IPS DF 19.7 (cell line): ENCODE data around the gene CDIPT.
A peak's percentile ranks its signal among the peaks of the same experiment; 100 is the strongest.
"Not testable (repeated sequence)": the region's sequence is repeated elsewhere in the genome, so short reads cannot be mapped to it uniquely, and the experiment has no call there.

Experiments
- DNase-seq: peaks from one replicate; pipeline ENCODE4 v3.0.0-alpha.2; 2013; ENCODE audit warnings: low read depth, low spot score

The CDIPT gene, protein sequence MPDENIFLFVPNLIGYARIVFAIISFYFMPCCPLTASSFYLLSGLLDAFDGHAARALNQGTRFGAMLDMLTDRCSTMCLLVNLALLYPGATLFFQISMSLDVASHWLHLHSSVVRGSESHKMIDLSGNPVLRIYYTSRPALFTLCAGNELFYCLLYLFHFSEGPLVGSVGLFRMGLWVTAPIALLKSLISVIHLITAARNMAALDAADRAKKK

DNA sequence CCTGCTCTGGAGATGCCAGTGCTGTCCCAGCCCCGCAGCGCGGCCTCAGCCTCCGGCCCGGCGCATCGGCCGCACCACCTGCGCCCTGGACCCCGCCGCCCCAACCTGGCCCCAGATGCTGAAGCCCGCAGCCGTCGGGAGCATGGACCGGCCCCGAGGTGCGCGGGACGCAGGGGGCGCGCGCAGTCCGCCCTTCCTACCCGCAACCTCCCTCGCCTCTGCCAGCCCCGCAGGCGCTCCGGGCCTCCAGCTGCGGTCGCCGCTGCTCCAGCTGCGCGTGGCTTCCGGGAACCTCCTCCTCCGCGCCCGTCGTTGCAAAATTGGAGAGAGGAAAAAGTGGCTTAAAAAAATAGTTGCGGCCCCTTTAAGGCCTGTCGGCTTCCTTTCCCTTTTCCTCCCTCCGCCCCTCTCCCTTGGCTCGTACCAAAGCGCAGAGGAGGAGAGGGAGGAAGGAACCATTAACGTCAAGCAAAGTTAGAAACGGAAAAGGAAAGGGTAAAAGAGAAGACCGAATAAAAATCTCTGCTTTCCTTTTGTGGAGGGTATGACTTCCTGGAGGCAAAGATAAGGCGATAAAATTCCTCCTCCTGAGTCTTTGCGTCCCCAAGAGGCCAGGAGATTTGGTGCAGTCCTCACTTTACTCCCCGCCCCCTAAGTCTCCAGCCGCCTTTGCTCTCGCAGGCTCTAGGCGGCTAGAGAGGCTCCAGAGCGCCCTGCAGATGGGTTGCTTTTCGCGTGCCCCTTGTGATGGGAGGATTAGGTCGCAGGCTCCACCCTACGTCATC is at the start of gene CDIPT:
Gene CDIPT (minus strand): TSS at position 343 of the 785 bp plus-strand sequence. CDS start 369 bp downstream, outside the sequence.
- peak; percentile 95 for DNase-seq

DNA sequence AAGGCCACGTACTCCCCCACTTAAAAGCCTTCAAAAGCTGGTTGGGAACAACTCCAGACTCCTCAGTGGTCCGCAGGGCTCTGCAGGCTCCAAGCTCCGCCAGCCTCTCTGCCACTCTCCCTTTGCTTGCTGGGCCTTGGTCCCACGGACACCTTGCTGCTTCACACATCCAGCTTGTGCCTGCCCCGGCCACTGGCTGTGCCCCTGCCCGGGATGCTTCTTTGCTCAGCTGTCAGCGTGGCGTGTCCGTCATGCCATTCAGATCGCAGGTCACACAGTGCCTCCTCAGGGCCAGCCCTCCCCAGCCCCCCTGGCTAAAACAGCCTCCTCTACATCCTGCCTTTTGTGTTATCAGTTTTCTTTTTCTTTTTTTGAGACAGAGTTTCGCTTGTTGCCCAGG is 49.1 kb upstream of the CDIPT start:
- DNase-seq, result no peak

DNA sequence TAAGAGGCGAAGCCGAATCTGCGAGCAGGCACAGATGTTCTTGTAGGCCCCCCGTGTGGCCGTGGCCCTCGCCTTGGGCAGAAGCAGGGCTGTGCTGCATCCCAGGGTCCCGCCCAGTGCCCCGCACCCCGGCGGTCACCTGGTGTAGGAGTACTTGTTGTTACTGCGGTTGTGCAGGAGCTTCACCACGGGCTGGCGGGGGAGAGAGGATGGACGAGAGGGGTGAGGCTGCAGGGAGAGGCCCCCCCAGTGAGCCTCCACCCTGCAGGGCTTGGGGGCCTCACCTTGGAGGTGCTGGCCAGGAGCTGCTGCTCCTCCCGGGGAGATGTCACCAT is 48.6 kb upstream of the CDIPT start:
- DNase-seq, result no peak

DNA sequence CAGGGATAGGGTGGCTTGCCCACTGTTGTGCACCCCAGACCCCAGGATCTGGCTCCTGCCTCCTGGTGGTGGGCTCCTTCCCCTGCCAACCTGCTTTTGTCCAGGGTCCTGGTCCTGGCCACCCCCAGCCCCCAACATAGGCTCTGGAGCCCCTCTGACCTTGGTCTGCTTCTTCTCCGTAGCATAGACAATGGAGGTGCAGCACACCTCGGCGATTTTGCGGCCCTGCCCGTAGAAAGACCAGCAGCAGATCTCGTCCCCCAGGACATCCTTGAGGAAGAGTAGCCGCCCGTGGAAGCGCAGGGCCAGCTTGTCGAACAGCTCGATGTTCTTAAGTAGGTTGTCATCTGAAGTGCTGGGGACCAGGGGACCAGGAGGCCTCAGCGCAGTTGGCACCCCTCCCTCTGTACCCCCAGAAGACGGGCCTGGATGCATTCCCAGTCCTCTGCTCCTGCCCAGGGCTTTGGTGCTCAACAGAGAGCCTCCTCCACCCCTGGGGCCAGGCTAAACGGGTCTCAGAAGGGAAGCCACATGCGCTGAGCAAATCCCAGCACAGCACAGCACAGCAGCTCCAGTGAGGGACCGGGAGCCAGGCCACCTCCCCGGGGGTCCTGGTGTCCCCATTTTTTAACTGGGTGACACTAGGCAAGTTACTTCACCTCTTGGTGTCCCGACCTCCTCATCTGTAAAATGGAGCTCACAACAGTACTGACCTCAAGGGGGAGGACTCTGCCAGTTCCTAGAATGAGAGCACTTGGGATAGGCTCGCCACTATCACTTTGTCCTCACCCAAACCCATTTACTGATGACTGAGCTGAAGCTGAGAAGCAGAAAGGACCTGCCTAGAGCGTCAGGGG is 48.0 kb upstream of the CDIPT start:
- no peak for DNase-seq

DNA sequence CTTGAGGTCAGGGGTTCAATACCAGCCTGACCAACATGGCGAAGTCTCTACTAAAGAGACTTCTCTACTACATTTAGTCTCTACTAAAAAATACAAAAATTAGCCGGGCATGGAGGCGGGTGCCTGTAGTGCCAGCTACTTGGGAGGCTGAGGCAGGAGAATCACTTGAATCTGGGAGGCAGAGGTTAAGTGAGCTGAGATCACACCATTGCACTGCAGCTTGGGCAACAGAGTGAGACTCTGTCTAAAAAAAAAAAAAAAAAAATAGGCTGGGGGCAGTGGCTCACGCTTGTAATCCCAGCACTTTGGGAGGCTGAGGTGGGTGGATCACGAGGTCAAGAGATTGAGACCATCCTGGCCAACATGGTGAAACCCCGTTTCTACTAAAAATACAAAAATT is 46.8 kb upstream of the CDIPT start:
- not testable (repeated sequence) for DNase-seq

DNA sequence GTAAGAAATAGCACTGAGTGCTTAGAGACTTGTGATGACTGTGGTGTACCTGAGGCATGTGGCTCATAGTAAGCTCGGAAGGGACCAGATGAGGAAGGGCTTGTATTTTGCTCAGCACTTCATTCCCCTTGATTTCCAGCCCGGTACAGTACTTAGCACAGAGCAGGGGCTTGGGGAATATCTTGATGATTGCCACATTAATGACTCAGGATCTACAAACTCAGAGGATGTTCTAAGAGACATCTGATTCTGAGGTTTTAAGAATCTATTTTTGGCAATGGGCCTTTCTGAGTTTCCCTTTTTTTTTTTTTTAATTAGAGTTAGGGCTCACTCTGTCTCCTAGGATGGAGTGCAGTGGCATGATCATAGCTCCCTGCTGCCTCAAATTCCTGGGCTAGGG is 46.4 kb upstream of the CDIPT start:
- DNase-seq, result no peak

DNA sequence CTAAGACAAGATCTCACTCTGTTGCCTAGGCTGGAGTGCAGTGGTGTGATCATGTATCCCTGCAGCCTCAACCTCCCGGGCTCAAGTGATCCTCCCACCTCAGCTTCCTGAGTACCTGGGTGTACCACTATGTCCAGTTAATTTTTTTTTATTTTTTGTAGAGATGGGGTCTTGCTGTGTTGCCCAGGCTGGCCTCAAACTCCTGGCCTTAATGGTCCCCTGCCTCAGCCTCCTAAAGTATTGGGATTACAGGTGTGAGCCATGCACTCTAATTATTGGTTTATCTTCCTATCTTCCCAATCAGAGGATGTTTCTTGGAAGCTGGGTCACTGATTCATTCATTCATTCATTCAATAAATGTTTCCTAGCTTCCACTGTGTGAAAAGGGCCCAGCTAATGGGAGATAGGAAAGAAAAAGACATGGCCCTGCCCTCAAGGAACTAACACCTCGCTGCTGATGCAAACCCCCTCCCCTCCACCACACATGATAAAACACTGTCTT is 45.7 kb upstream of the CDIPT start:
- no peak for DNase-seq

DNA sequence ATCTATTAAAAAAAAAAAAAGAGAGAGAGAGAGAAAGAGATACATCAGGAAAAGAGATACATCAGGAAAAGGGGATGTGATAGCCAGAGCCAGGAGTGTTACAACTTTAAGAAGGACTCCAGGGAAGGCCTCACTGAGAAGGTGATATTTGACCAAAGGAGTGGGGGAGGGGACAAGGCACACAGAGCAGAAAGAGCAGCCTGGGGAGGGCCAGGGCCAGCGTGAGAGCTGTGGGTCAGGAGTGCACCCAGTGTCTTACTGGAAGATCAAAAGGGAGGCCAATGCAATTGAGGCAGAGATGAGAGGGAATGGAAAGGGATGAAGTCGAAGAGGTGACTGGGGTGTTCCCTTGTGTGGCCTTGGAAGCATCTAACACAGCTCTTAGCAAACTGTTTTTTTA is 44.9 kb upstream of the CDIPT start:
- DNase-seq, result no peak

DNA sequence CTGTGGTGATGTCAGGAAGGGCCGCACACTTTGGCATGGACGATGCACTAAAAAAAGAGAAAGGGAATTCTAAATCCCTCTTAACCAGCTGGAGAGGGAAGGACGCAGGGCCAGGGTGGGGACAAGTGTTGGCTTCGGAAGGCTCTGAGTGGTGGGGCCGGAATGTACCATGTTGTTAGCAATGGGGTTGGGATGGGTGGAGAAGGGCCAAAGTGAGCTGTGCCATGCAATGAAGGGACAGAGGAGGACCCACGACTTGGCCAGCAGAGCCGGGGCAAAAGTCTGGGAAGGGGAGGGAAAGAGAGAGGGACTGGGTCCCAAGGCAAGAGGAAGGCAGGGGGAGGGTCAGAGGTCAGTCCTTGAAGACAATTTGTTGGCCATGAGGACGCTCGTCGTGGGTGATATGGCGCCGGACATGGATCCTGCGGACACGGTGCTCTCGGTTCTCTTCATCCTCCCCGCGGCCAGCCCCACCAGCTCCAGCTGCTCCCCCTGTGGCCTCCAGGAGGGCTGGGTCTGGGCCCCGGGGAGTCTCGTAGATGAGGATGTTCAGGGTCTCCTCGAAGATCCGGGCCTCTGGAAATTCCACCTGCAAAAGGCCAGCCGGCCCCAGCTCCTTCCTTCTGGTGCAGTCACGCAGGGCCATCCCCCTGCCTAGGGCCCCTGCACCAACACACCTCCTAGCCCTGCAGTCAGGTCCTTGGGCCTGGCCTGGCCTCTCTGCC is 43.7 kb upstream of the CDIPT start:
- DNase-seq, result no peak

DNA sequence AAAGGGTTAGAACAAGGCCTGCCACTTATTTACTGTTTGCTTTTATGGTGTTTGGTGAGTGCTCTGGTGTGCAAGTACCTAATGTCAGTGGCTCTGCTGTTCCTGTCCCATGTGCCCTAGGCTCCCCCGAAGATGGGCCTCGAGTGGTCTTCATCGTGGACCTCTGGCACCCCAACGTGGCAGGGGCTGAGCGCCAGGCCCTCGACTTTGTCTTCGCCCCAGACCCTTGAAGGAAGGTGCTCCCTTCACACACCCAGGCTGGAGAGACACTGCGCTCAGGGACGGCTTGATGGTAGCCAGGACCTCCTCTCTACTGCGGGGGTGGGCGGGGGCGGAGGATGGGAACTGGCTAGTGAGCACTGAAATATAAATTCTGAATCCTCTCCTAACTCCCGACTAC is 42.6 kb upstream of the CDIPT start:
- no peak for DNase-seq

DNA sequence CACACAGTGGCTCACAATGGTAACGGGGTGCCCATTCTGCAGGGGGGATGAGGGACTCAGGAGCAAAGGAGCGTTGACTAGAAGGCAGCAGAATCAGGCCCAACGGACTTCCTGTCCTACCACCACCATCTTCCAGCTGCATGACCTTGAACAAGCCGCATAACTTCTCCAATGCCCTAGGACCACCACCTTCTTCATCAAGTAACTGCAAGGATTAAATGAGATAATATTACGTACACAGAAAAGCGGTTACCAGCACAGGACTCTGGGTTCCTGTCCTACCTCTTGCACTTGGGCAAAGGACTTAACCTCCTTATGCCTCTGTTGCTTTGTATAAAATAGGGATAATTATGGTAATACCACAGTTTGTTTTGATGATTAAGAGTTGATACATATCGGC is 41.9 kb upstream of the CDIPT start:
- DNase-seq, result no peak

DNA sequence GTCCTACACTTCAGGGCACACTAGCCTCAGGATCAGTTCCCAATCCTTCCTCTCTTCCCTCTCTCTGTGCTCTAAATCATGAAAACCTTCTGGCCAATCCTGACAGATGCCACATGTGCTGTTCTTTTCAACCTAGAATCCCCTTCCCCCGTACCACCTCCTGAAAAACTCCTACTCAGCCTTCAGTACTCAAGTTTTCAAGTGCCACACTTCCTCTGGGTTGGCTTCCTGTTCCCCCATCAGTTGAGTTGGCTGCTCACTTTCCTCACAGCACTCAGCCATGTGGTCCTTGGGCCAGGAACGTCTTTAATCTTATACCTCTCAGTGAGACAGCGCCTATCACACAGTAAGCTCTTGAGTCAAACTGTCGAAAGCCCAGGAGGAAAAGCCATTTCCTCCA is 40.6 kb upstream of the CDIPT start:
- no peak for DNase-seq

DNA sequence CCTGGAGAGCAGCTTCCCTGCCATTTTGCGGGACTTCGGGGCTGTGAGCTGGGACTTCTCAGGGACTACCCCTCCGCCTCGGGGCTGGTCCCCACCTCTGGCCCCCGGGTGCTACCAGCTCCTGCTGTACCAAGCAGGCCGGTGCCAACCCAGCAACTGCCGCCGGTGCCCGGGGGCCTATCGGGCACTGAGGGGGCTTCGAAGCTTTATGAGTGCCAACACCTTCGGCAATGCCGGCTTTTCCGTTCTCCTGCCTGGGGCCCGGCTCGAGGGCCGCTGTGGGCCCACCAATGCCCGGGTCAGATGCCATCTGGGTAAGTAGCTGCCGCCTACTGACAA is 38.5 kb upstream of the CDIPT start:
- DNase-seq, result no peak

DNA sequence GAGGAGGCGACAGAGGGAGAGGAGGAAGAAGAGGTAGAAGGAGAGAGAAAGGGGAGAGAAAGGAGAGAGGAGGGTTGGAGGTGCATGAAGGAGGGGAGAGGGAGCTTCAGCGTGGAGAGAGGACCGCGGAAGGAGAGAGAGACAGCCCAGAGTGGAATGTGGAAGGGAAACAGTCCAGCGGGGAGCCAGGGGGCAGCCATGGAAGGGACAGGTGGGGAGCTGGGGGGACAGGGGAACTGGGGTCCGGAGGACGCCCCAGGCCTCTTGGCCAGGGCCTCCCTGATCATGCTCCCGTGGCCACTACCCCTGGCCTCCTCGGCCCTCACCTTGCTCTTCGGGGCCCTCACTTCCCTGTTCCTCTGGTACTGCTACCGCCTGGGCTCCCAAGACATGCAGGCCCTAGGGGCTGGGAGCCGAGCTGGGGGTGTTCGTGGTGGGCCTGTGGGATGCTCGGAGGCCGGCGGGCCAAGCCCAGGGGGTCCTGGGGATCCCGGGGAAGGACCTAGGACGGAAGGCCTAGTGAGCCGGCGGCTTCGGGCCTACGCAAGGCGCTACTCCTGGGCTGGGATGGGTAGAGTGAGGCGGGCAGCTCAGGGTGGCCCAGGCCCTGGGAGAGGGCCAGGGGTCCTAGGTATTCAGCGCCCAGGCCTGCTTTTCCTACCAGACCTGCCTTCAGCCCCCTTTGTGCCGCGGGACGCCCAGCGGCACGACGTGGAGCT is 38.0 kb upstream of the CDIPT start:
- DNase-seq, result no peak

DNA sequence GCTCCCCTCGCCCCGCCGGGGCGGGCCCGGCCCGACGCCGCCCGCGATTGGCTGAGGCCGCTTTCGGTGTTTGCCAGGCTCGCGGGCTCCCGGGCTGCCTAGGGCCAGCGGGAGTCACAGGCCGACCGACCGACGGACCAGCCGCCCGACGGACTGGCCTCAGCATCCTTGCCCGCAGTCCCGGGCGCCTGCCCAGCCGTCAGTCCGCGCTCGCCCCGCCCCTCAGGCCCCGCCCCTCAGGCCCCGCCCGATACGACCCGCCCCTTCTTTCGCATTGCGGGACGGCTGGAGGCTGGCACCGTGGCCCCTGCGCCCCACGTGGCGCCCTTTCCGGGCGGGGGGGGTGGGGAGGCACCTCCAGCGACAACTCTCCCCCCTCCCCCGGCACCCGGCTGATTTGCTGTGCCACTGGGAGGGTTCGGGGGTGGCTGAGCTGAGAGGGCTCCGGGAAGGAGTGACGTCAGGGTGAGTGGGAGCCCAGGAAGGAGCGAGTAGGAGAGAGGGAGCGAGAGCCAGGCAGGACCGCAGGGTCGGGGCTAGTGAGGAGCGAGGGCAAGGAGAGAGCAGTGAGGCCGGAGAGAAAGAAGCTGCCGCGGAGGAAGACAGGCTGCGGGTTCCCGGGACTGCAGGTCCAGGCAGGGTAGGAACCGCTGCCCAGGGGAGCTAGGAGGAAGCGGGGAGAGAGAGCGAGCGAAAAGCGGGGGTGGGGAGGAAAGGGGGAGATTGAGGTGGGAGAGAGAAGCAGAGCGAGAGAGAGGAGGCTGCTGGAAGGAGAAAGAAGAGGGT is 37.3 kb upstream of the CDIPT start, which contains the start of gene ASPHD1:
Gene ASPHD1 (plus strand): TSS at position 387 of the 786 bp plus-strand sequence. CDS start 484 bp downstream, outside the sequence.
- DNase-seq, result no peak

DNA sequence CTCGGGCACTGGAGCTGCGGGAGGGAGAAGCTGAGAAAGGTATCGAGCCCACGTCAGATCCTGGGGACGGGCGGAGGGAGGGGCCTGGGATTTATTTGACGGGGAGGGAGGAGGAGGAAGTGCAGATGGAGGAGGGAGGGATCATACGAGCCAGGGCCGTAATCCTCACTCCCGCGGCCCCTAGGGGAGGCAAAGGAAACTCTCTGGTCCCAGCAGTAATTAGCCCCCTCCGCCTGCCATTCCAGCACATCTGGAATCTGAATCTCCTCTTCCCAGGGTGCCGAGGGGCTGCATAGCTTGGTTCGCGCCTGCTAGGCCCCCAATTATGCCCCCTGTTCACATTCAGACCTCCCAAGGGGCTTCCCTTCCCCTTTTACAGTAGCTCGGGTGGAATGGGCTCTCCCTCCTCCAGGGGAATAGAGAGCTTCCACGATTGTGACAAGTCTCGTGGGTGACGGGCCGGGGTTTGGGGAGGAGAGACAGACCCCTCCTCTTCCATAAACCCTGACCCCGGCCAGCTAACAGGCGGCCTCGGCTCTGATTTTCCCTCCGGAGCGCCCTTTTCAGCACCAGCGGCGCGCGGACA is 36.6 kb upstream of the CDIPT start, which contains the start of gene SEZ6L2:
Gene SEZ6L2 (minus strand): TSS at position 35 of the 586 bp plus-strand sequence. CDS start 531 bp downstream, outside the sequence.
- peak; percentile 84 for DNase-seq

DNA sequence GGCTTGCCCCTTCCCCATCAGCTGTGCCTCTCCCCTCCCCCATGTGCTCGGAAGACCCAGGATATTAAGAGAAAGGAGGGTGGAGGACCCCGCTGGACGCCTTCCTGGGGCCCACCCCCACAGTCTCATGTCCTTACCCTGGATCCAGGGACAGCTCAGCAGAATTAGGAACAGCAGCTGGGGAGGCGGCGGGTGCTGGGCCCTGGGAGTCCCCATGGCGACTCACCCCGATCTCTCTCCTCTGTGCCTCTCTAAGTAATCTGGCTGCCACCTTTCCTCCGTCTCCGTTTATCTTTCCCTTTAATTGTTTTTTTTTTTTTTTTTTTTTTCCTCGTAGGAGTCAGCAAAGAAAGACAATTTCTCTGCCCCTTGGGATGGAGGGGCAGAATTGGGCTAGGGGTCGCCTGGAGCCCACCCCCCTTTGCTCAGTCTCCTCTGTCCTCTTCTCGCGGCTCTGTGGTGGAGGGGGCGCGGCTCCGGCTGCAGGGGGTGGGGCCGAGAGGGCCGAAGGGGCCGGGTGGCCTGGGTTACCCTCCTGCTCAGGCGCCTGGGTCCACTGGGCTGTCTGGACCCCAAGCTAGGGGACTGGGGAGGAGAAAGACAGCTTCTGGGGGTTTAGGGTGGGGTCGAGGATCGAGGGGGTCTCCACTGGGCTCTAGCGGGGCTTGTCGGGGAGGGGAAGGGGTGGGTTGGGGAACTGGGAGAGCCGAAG is 35.9 kb upstream of the CDIPT start:
- no peak for DNase-seq

DNA sequence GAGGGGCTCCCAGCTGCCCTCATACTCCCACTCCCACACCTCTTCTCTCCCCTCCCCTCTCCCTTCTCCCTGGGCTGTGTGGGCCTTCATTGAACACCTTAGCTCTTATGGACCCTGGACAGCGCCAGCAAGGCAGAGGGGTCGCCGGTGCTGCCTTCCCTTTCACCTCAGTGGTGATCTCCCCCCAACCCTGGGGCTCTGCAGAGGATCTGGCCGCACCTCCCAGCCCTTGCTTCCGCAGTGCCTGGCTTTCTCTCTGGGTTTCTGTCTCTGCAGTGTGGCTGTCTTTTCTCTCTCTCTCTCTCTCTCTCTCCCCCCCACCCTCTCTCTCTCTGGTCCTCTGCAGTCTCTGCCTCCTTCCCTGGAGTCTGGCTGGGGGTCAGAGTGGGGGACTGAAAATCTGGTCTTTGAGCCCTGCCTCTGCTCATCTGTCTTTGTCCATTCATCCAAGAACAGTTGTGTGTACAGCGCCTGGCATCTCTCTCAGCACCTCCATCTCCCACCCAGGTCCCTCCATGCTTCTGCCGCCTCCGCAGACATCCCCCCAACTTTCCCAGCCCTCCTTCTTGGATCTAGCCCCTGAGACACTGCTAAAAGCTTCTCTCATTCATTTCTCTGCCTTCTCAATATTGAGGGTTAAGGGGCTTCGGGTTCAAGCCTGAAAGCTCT is 35.2 kb upstream of the CDIPT start:
- no peak for DNase-seq
